ENCODE measurements around the gene RABL3. TPM values are rescaled to one million over a fixed set of nuclear protein-coding genes. Genes with fewer than 3 reads are reported as not detected.

The RABL3 gene
- total and polyA plus RNA-seq, 2 of the 13 experiments (the other 11 are each of a cell fraction or from before 2014, with no cell fraction given): 4.8 to 31.9 TPM

- 0 out of 2 replicates have a peak, but pooled peaks have one; percentile 34 for TF ChIP-seq PAXIP1 (CRISPR knock-in tag; conservative IDR thresholded peaks at IDR 0.05)
- no peak for TF ChIP-seq KDM4B (CRISPR knock-in tag; IDR thresholded peaks at IDR 0.05)
- no peak; the same call in 1 of the 2 replicates for TF ChIP-seq MXD1 (CRISPR knock-in tag; IDR thresholded peaks at IDR 0.05)
- peak; percentile 59 for TF ChIP-seq IKZF5 (CRISPR knock-in tag; IDR thresholded peaks at IDR 0.05)
- TF ChIP-seq ZNF776 (CRISPR knock-in tag; IDR thresholded peaks at IDR 0.05): no peak
- TF ChIP-seq ZNF687 (CRISPR knock-in tag; IDR thresholded peaks at IDR 0.05): peak; percentile 62
- TF ChIP-seq ZNF564 (CRISPR knock-in tag; IDR thresholded peaks at IDR 0.05): peak; percentile 88
- peak; percentile 18; the same call in 1 of the 2 replicates for TF ChIP-seq TSC22D2 (CRISPR knock-in tag; IDR thresholded peaks at IDR 0.05; ENCODE audit: borderline replicate concordance)
- TF ChIP-seq CBFB (CRISPR knock-in tag; IDR thresholded peaks at IDR 0.05): 0 out of 2 replicates have a peak, but pooled peaks have one; percentile 50
- TF ChIP-seq HES4 (CRISPR knock-in tag; IDR thresholded peaks at IDR 0.05; ENCODE audit: borderline replicate concordance): no peak
- TF ChIP-seq EED (CRISPR knock-in tag; IDR thresholded peaks at IDR 0.05): 0 out of 2 replicates have a peak, but pooled peaks have one; percentile 59
- TF ChIP-seq RELA (CRISPR knock-in tag; IDR thresholded peaks at IDR 0.05): peak; percentile 43; the same call in 1 of the 2 replicates
- TF ChIP-seq PATZ1 (CRISPR knock-in tag; IDR thresholded peaks at IDR 0.05): peak; percentile 52
- peak; percentile 78; the same call in 1 of the 2 replicates for TF ChIP-seq SP4 (CRISPR knock-in tag; IDR thresholded peaks at IDR 0.05)
These were observed at the start of gene RABL3, which contains the start of gene GTF2E1 (continued) for GRCh38 chr3:120742198-120742848.

Data from HepG2 (cell line).